ENCODE measurements around the gene MAGEA9B.
"Not testable (repeated sequence)": the region's sequence is repeated elsewhere in the genome, so short reads cannot be mapped to it uniquely, and the experiment has no call there.

The MAGEA9B gene, protein sequence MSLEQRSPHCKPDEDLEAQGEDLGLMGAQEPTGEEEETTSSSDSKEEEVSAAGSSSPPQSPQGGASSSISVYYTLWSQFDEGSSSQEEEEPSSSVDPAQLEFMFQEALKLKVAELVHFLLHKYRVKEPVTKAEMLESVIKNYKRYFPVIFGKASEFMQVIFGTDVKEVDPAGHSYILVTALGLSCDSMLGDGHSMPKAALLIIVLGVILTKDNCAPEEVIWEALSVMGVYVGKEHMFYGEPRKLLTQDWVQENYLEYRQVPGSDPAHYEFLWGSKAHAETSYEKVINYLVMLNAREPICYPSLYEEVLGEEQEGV

DNA sequence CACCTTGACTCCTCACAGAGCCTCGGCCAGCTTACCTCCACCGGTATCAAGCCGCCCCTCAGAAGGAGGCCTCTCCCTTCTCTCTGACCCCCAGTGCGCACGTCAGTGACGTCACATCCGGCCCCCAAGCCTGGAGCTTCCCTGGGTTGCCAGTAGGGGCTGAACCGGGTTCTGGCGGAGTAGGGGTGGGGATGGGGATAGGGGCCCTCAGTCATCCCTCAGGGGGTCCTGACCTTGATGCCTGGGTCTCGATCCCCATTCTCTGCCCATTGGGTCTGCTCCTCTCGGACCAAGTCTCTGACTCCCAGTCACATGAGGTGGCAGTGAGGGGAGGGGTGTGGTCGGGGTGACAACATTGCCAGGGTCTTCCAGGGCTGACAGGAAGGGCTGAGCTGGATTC lies at the start of gene MAGEA9B:
MAGEA9B (minus strand) TSS at position 101 of the 400 bp plus-strand sequence. CDS start 4,280 bp downstream, outside the sequence.
- not testable (repeated sequence) for DNase-seq

DNA sequence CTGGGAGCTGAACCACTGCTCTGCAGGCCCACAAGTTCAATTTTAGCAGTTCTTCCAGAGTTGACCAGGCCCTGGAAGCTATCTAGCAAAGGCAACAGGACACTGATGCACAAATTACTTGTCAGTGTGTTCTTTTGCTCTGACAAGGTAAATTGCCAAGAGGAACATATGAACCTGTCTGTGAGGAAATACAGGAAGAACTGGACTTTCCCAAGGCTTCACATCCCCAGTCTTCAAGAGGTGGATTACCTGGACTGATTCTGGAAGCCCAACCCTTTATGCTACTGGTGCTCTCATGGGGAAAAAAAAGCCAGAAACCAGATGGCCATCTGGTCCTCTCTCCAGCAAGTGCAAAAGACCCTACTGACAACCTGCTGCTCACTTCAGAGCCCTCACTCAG lies 46.3 kb upstream of the MAGEA9B start:
- DNase-seq, result no peak

DNA sequence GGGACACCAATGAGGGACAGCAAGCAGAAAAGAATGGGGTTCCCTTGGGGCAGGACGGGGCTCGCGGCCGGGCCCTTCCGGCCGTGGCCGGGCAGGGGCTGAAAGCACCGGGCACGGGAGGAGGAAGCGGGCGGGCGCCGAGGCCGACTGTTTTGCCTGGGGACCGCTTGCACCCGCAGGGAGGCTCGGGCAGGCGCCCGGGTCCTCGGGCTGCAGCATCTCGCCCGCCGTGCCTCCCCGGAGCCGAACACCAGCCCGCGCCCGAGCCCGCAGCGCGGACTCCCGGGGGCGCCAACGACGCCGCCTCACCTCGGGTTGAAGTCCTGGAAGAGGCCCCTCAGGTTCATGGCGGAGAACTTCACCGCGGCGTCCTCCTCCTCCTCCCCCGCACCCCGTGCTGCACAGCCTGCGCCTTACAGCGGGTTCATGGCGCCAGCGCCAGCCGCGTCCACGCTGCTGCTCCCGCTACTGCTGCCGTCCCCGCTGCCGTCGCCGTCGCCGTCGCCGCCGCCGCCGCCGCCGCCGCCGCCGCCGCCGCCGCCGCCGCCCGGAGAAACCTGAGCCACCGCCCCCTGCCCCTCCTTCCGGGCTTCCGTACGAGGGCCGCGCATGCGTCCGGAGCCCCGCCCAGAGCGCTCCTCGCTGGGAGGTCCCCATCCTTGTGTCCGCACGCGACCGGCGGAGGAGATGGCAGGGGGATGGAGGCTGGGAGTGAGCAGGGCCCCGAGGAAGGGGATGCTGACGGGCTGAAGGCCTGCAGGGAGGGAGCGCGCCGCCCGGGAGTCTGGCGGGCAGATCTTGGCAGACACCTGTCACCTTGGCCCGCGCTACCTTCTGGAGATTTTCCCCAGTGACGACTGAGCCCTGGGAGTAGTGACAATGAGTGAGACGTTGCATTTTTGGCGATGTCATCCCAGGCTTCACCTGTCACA lies 44.2 kb upstream of the MAGEA9B start, which contains the start of gene TMEM185A:
TMEM185A (minus strand) TSS at position 559 of the 932 bp plus-strand sequence; CDS start at position 347, 212 bp downstream.
- DNase-seq, result peak; percentile 80

DNA sequence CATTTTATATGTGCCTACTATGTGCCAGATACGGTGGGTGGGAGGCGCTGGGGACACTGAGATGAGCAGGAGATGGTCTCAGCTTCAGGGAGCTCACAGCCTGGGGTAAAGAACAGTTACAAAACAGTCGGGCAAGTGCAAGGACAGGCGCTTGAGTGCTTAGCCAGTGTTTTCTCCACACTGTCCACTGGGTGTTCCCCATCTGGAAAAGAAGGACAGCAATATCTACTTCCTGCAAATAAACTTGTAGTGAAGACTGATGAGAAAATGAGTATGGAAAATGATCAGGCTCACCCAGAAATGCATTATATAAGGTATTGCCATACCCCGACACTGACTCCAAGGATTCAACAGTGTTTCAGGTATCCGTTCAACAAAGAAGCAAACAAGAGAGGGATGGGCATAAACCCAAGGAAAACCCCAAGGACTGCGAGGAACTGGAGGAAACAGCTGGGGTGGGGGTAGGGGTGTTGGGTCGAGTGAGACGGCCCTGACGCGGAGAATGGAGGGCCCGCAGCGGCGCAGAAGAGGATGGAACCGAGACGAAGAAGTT lies 43.5 kb upstream of the MAGEA9B start:
- DNase-seq, result no peak

DNA sequence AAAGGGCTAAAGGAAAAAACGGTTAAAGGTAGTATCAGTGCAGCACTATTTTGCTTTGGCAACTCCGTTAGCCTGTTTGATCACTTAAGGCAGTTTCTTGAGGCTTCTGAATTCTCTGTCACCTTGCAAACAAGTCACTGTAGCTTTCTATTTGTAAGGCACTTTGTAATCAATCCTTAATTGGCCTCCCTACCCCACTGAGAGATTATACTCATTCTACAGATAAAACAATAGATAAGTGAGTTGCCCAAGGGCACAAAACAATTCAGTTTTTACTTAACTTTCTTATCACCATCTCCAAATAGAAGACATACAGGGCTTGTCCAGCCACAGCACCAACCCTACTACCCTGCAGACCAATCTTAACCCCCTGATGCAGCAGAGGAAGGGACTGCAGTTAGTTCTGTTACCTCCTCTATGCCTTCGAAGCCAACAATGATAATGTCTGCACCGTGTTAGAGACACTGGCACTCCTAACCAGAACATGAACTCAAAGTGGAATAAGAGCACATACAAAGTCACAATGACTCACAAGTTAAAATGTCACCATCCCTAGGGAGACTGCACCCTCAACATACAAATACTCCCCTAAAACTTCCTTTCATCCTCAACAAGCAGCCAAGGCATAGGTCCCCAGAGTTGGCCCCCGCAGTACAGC lies 42.6 kb upstream of the MAGEA9B start:
- DNase-seq, result no peak

DNA sequence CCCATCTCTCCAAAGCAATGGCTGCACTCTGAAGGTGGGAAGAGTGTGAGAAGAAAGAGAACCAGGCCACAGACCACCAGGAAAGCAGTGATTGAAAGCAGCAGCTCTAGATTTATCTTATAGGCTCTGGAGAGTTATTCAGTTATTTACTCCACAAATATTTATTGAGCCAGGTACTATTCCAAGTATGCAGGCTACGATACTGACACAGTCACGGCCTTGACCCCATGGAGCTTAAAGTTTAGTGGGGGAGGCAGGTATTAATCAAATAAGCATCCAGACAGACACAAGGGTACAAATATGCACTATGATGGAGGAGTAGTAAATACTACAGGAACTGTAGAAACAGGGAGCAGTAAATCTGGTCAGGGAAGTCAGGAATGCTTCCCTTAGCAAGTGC lies 41.5 kb upstream of the MAGEA9B start:
- DNase-seq, result no peak

DNA sequence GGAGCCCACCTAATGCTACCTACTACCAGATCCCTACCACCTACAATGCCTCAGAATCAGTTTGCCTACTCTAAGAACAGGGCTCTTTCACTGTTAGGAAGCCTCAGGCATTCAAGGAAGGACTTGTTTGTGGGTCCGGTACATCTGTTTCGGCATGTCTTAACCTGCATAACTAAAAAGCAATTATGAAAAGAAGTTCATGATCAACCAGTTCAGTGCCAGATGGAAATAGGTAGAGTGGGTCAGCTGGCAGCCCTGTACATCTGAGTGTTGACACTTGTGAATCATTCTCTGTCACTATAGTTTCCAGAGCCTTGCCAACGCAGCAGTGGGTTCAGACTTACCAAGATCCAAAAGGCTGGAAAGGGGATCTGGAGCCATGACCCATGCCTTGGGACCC lies 41.0 kb upstream of the MAGEA9B start:
- DNase-seq, result no peak

DNA sequence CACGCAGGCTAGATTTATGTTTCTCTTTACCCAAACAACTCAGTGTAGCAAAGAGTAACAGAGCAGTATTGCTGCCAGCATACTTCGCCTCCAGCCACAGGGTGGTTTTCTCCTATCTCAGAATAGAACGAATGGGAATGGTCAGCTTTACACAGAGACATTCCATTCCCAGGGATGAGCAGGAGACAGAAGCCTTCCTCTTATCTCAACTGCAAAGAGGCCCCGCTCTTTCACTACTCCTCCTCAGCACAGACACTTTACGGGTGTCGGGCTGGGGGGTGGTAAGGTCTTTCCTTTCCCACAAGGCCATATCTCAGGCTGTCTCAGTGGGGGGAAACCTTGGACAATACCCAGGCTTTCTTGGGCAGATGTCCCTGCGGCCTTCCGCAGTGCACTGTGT lies 39.6 kb upstream of the MAGEA9B start:
- not testable (repeated sequence) for DNase-seq

DNA sequence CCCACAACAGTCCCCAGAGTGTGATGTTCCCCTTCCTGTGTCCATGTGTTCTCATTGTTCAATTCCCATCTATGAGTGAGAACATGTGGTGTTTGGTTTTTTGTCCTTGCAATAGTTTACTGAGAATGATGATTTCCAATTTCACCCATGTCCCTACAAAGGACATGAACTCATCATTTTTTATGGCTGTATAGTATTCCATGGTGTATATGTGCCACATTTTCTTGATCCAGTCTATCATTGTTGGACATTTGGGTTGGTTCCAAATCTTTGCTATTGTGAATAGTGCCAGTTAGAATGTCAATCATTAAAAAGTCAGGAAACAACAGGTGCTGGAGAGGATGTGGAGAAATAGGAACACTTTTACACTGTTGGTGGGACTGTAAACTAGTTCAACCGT lies 32.4 kb upstream of the MAGEA9B start:
- DNase-seq, result not testable (repeated sequence)

DNA sequence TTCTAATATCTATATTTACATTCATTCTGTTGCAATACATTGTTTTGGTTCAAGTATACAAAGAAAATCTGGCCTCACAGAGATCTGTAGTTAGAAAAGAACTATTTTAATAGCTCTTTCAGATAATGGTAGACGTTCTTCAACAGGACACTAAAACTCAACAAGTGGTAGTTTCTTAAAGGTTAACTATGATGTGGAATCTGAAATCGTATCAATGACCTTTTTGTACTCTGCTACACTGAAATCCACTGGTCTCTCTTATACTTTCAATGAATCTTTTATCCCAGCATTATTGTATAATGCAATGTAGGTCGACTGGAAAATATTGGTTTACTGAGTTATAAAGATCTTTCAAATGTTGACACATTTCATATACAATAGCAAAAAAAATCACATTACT lies 31.6 kb upstream of the MAGEA9B start:
- DNase-seq, result no peak

DNA sequence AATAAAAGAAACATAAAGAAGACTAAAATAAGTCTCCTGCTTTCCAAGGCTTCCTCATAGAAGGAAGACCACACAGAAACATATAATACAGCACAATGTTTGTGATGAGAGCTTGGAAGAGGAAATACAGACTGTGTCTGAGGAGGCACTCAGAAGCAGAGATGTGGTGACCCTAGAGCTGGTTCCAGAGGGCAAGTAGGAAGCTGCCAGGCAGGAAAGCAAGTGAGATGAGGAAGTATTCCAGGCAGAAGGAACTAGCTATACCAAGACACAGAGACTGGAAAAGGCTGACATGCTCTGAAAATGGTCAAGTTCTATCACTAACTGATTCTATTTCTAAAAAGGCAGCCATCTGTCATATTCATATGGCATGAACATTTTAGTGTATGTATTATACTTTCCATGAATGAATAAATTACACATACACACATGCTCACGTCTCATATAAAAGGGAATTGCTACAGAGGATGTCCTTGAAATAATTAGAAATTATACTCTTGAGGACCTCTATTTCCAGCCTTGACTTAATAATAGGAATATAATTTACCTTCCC lies 24.4 kb upstream of the MAGEA9B start:
- no peak for DNase-seq

DNA sequence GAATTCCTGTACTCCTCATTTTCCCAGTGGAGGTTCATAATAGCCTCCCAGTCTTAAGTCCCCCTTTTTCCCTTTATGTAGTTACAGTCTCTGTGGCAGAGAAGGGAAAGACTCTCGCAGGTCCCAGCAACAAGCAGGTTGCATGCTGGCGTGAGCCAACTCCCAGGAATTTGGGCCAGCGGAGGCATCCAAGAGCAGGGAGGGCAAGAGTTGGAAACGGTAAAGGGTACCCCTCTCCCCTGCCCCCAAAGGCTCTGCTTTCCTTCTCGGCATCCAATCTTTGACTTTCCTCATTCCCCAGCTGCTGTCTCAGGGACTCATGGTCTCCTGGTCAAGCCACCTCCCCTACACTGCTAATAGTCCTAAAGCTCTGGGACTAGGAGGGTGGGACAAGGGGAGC lies 23.3 kb upstream of the MAGEA9B start:
- no peak for DNase-seq

DNA sequence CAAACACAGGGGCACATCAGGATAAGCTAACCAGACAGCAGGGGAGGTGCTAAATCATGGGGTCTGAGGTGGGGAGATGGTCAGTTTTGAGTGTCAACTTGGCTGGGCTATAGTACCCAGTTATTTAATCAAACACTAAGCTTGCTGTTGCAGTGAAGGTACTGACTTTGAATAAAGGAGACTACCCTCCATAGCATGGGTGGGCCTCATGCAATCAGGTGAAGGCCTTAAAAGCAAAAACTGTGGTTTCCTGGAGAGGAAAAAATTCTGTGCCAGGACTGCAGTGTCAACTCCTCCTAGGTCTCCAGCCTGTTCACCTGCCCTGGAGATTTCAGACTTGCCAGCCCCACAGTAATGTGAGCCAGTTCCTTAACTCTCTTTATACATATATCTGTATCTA lies 20.4 kb upstream of the MAGEA9B start:
- DNase-seq, result no peak

DNA sequence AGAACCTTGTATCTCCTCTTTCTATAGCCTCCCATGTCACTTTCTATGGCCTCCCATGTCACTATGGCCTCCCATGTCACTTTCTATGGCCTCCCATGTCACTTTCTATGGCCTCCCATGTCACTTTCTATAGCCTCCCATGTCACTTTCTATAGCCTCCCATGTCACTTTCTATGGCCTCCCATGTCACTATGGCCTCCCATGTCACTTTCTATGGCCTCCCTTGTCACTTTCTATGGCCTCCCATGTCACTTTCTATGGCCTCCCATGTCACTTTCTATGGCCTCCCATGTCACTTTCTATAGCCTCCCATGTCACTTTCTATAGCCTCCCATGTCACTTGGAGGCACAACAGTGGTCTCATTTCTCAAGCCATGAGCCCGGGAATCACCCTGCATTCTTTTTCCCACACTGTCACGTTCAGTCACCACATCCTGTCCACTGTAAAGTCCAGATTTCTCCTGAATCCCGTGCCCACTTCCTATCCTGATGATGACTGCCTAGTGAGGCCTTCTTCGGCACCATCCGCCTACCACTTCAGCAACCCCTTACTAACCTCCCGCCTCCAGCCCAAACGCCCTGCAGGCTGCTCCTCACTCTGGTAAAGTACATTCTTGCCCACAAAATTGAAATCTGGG lies 18.1 kb upstream of the MAGEA9B start:
- not testable (repeated sequence) for DNase-seq

DNA sequence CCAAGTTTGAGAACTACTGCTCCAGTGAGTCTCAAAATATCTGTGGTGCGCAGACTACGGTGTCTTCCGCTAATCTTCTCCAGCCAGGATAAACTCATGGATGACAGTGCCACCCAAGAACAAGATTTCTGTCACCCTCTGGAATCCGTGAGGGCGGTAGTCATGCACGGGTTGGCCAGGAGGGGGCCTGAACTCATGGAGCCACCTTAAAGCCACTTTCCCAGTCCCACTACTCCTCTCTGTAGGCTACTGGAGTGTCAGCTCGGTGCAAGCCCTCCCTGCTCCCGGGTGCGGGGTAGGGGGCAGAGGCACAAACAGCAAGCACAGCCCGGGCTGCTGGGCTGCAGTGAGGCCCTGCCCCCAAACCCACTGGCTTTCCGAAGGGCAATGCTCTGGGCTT lies 11.3 kb upstream of the MAGEA9B start:
- not testable (repeated sequence) for DNase-seq

DNA sequence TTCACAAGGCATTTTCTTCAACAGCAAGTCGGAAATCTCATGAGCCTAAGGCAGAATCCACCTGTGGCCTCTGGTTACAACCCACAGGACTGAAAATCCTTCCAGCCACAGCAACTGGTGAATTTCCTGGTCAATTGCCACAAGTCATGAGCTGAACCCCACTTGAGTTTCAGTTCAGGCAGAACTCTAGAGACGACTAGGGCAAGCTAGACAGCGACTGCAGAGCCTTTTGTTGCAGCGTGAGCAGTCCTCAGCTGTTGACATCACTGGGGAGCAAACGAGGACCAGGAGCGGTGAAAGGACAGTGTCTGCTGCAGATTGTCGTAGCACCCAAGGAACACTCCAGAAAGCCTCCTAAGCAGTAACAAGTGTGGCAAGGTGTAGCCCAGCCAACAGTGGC lies 8.7 kb upstream of the MAGEA9B start:
- DNase-seq, result not testable (repeated sequence)

DNA sequence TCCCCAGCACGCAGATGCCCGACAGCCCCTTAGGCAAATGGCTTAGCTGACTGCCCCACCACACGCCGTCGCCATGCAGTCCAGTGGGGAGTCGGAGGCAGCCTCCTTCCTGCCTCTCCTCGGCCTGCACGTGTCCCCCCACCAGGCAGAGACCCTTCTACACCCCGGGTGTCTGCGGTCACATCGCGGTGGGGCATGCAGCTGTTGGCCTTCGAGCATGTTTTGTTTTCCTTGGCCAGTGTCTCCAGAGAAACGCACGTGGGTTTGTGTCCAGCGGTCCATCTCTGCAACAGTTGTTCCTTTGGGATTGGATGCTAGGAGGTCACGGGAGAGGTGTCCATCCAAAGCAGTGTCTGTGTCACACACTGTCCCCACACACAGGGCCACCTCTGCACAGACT lies 8.0 kb upstream of the MAGEA9B start, which contains the start of gene HSFX2:
HSFX2 (minus strand) TSS at position 101 of the 400 bp plus-strand sequence. CDS start 614 bp downstream, outside the sequence.
- not testable (repeated sequence) for DNase-seq

DNA sequence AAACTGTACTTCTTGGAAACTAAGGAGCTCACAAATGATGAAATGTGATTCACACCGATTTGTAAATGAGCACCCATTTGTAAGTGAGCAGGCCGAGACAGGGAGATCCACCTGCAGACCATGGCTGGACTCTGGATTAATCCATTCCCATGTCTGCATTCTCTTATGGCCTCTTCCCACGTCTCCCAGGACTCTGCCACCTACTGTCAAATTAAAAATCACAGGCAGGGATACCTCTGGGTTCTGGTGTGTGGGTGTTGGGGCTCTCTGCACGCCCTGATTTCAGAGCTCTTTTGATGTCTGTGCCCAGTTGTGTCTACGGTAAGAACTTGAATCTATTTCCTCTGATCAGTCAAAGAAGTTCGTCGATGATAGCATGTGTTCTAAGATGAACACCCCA lies 3.7 kb upstream of the MAGEA9B start:
- DNase-seq, result not testable (repeated sequence)

DNA sequence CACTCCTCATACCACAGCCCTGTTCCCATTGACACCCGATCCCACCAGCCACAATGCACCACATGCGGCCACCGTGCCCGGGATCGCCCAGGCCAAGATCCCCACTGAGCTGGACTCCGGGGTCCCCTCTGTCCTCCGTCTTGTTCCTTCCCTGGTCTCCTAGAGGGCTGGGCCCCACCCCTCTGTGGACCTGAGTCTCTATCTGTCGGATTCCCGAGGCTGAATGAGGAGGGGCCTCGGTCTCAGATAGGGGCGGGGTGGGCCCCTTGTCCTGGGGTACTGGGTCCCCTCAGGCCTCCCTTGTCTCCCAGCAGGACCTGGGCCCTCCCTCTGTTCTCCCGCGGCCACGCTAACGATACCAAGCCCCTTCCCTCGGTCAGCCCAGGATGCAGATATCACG lies 1.6 kb downstream of the MAGEA9B start:
- DNase-seq, result not testable (repeated sequence)

DNA sequence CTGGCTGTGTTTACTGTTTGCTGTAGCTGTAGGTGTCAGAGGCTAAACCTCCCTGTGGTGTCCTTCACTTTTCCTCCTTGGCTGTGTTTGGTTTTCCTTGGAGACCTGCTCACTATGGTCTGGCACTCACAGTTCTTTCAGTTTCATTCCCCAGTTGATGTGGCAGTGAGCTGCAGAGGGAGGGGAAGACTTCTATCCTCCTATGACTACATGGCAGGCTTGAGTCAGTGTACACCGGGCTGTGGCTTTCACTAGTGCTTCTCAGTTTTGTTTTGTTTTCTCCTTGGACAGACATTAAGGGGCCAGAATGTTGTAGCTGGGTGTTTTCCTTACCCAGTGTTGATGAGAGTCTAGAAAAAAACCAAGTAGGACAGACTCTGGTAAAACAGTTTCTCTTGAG lies 13.8 kb downstream of the MAGEA9B start:
- DNase-seq, result not testable (repeated sequence)

DNA sequence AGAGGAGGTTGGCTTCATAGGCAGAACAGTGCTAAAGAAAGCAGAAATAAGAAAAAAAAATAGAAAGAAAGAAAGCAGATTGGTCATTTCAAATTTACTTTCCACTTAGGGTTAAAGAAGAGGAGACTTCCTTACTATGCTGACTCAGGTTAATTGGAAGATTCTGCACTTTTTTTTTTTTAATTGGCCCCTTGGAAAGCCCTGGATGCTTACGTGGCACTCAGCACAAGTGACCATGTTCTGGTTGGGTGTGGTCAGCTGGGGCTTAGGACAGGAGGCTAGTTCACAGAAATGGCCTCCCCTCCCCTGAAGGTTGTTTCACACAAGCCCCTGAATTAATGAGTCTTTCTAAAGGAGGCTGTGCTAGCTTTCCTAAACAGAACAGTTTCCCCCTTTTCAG lies 14.5 kb downstream of the MAGEA9B start:
- no peak for DNase-seq

DNA sequence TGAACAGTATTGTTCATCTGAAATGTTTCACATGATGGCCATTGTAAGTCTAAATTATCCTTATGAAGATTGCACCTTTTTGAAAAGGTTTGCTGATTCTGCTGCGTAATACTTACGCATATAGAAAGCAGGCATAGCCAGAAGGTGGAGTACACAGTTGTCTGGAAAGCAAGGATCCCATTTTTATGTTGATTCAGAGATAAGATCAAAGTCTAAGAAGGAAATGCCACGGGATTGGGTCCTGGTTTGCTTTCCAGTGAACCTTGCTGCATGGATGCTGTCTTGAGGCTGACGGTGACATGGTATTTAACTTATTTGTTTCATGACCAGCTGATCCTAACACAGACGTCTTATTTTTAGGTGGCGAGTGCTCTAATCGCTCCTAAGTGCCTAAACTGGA lies 15.5 kb downstream of the MAGEA9B start:
- DNase-seq, result no peak
